DOHH2 (cell line): ENCODE data around the gene CLIC3.

Experiments used
- H3F3A ChIP-seq: fragments of 200-600 bp; sonication (generic), shearing (Covaris generic); 2 replicates; pipeline ENCODE4 v1.6.0; 2016; ENCODE audit warnings: antibody characterized with exemption, mild to moderate bottlenecking; ENCODE audit not compliant: control insufficient read depth, insufficient read depth
- H3K27ac ChIP-seq: fragments of 200-600 bp; sonication (generic); 2 replicates; pipeline ENCODE4 v1.5.1; 2014; ENCODE audit warnings: low read depth, mild to moderate bottlenecking, low read length, moderate library complexity
- H3K27me3 ChIP-seq: fragments of 200-600 bp; sonication (generic); 2 replicates; pipeline ENCODE4 v1.6.1; 2014; ENCODE audit warnings: mild to moderate bottlenecking, low read length, mixed read lengths; ENCODE audit not compliant: control insufficient read depth
- H3K36me3 ChIP-seq: fragments of 200-600 bp; sonication (generic); 2 replicates; pipeline ENCODE4 v1.6.1; 2014; ENCODE audit warnings: mild to moderate bottlenecking, low read length, moderate library complexity, mixed read lengths; ENCODE audit not compliant: control insufficient read depth
- H3K4me1 ChIP-seq: fragments of 200-600 bp; sonication (generic); 2 replicates; pipeline ENCODE4 v1.6.1; 2014; ENCODE audit warnings: mild to moderate bottlenecking, low read length, mixed read lengths; ENCODE audit not compliant: control insufficient read depth
- H3K4me2 ChIP-seq: fragments of 200-600 bp; sonication (generic); 2 replicates; pipeline ENCODE4 v1.6.0; 2014; ENCODE audit warnings: mild to moderate bottlenecking, low read length, moderate library complexity
- H3K4me3 ChIP-seq: fragments of 200-600 bp; sonication (generic); 2 replicates; pipeline ENCODE4 v1.5.1; 2014; ENCODE audit warnings: mild to moderate bottlenecking, low read length, mixed read lengths
- H3K79me2 ChIP-seq: fragments of 200-600 bp; sonication (generic); 2 replicates; pipeline ENCODE4 v1.6.1; 2014; ENCODE audit warnings: mild to moderate bottlenecking, low read length, mixed read lengths; ENCODE audit not compliant: control insufficient read depth
- H3K9me2 ChIP-seq: fragments of 200-600 bp; sonication (generic); replicated peaks from 2 replicates; pipeline ENCODE4 v1.6.1; 2014; ENCODE audit warnings: mild to moderate bottlenecking, low read length, mixed read lengths; ENCODE audit not compliant: control insufficient read depth
- H3K9me3 ChIP-seq: fragments of 200-600 bp; sonication (generic); 2 replicates; pipeline ENCODE4 v1.6.1; 2014; ENCODE audit warnings: antibody characterized with exemption, low read length, mixed read lengths; ENCODE audit not compliant: control insufficient read depth, insufficient read depth
- H4K20me1 ChIP-seq: fragments of 200-600 bp; sonication (generic); 2 replicates; pipeline ENCODE4 v1.6.0; 2014; ENCODE audit warnings: low read depth, mild to moderate bottlenecking, antibody characterized with exemption, low read length, moderate library complexity; ENCODE audit not compliant: control insufficient read depth, insufficient read depth
- EZH2phosphoT487 ChIP-seq: fragments of 200-600 bp; sonication (generic); IDR thresholded peaks from 2 replicates; pipeline ENCODE4 v1.6.1; 2017; ENCODE audit warnings: borderline replicate concordance, mild to moderate bottlenecking, antibody characterized with exemption, low read length, moderate library complexity, mixed read lengths
- TF ChIP-seq, protein P1 (sequence below): fragments of 200-600 bp; sonication (generic); IDR thresholded peaks from one replicate; pipeline ENCODE4 v1.5.1; 2014; ENCODE audit warnings: antibody characterized with exemption, mild to moderate bottlenecking, low read depth, low read length; ENCODE audit not compliant: poor library complexity, severe bottlenecking

Gene CLIC3

DNA sequence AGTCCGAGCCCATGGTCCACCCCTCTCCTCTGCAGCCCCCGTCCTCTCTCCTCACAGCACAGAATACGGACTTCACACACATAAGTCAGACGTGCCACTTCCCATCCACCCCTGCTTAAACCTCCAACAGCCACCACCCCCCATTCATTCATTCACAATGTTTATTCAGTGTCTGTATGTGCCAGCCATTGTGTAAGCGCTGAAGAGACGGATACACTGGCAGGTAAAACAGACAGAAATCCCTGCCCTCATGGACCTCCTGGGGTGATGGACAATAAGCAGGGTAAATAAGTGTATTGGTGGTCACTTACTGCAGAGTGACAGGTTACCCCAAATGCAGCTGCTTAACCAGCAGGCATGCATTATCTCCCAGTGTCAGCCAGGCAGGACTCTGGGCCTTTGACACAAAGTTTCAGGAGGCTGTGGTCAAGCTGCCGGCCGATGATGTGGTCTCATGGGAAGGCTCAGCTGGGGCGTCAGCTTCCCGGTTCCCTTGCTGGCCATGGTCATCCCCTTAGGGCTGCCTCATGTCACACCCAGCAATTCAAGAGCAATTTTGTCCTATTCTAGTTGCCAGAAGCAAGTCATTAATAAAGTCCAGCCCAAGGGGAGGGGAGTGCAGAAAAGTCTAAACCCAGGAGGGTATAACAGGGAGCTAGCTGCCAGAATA is 6.0 kb downstream of the CLIC3 start:
- peaks cover 8% of the 10 kb centered on the region for H3K36me3 ChIP-seq
- no peaks in the 10 kb centered on the region for H3F3A ChIP-seq
- no peaks in the 10 kb centered on the region for H3K9me2 ChIP-seq
- H3K27me3 ChIP-seq, result peaks cover 28% of the 10 kb centered on the region
- H3K4me1 ChIP-seq, result peaks cover 11% of the 10 kb centered on the region
- peaks cover 10% of the 10 kb centered on the region for H3K79me2 ChIP-seq
- H3K4me3 ChIP-seq, result no peak overlapping the region
- H4K20me1 ChIP-seq, result peaks cover 7% of the 10 kb centered on the region; the same call in 1 of the 2 replicates
- TF ChIP-seq, protein P1, sequence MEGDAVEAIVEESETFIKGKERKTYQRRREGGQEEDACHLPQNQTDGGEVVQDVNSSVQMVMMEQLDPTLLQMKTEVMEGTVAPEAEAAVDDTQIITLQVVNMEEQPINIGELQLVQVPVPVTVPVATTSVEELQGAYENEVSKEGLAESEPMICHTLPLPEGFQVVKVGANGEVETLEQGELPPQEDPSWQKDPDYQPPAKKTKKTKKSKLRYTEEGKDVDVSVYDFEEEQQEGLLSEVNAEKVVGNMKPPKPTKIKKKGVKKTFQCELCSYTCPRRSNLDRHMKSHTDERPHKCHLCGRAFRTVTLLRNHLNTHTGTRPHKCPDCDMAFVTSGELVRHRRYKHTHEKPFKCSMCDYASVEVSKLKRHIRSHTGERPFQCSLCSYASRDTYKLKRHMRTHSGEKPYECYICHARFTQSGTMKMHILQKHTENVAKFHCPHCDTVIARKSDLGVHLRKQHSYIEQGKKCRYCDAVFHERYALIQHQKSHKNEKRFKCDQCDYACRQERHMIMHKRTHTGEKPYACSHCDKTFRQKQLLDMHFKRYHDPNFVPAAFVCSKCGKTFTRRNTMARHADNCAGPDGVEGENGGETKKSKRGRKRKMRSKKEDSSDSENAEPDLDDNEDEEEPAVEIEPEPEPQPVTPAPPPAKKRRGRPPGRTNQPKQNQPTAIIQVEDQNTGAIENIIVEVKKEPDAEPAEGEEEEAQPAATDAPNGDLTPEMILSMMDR, result no peak
- TF ChIP-seq EZH2phosphoT487, result no peak
- no peaks in the 10 kb centered on the region for H3K9me3 ChIP-seq
- H3K27ac ChIP-seq, result no peak overlapping the region
- no peak overlapping the region for H3K4me2 ChIP-seq

DNA sequence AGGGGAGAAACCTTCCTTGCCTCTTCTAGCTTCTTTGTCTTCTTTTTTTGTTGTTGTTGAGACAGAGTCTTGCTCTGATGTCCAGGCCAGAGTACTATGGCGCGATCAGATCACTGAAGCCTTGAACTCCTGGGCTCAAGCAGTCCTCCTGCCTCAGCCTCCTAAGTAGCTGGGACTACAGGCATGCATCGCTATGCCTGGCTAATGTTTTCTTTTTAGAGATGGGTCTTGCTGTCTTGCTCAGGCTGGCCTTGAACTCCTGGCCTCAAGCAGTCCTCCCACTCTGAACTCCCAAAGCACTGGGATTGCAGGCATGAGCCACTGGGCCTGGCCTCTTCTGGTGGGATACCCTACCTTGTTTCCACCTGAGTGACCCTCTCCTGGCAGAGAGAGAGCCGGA is 7.5 kb downstream of the CLIC3 start:
- Histone ChIP-seq H3K27ac (no peak overlapping the region), H4K20me1 (peaks cover 7% of the 10 kb centered on the region; the same call in 1 of the 2 replicates), H3K9me2 (no peaks in the 10 kb centered on the region), H3K36me3 (peaks cover 6% of the 10 kb centered on the region), H3K79me2 (peaks cover 10% of the 10 kb centered on the region), H3K27me3 (peaks cover 35% of the 10 kb centered on the region), H3K4me3 (no peak overlapping the region), H3K4me1 (peaks cover 11% of the 10 kb centered on the region), H3F3A (no peaks in the 10 kb centered on the region), H3K9me3 (no peaks in the 10 kb centered on the region), H3K4me2 (no peak overlapping the region)
- TF ChIP-seq, protein P1, result no peak
- TF ChIP-seq EZH2phosphoT487, result no peak

DNA sequence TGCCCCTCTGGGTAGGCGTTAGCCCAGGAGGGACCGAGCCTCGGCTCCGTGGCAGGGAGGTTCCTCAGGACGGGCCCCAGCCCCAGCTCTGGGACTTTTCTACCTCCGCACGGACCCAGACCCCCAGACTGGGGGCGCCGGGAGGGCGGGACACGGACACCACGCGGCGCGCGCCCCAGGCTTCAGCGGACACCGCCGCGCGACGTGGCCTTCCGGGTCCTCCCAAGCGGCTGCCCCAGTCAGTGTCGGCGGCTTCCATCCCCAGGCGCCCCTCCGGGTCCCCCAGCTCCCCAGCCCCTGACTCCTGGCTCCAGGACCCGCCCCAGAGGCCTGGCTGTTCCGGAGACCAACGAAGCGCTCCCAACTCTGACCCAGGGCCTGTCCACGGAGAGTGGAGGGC is 10.5 kb downstream of the CLIC3 start:
- no peak overlapping the region for H3K27ac ChIP-seq
- H3K4me3 ChIP-seq, result no peak overlapping the region
- H4K20me1 ChIP-seq, result no peaks in the 10 kb centered on the region
- H3K4me2 ChIP-seq, result no peak overlapping the region
- no peaks in the 10 kb centered on the region for H3K36me3 ChIP-seq
- H3K79me2 ChIP-seq, result no peaks in the 10 kb centered on the region
- H3F3A ChIP-seq, result no peaks in the 10 kb centered on the region
- TF ChIP-seq, protein P1, result no peak
- no peak for TF ChIP-seq EZH2phosphoT487
- H3K9me3 ChIP-seq, result no peaks in the 10 kb centered on the region
- no peaks in the 10 kb centered on the region for H3K4me1 ChIP-seq
- no peaks in the 10 kb centered on the region for H3K9me2 ChIP-seq
- peaks cover 40% of the 10 kb centered on the region for H3K27me3 ChIP-seq
